Renal cortex interstitium (tissue), 11 donors: ENCODE results near the gene HOXA7. TPM values are rescaled to one million over a fixed set of nuclear protein-coding genes. Genes with fewer than 3 reads are reported as not detected.

Source experiments
- DNase-seq, 11 donors: peaks; one replicate each; pipeline ENCODE4 v3.0.0-alpha.2; 2013; ENCODE audit warnings: low read depth in 9 of 11, low spot score in 4 of 11; ENCODE audit errors: extremely low read depth in 1 of 11
- polyA plus RNA-seq, 3 donors: library from polyadenylated mRNA; unstranded; fragments of 120-200 nt; gene quantifications; one replicate each; pipeline ENCODE4 v1.2.1, GENCODE V29; 2013; ENCODE audit not compliant: insufficient read length in 3 of 3

Gene HOXA7
- polyA plus RNA-seq, 3 donors = 24.3 to 31.7 (median 31.4) TPM

DNA sequence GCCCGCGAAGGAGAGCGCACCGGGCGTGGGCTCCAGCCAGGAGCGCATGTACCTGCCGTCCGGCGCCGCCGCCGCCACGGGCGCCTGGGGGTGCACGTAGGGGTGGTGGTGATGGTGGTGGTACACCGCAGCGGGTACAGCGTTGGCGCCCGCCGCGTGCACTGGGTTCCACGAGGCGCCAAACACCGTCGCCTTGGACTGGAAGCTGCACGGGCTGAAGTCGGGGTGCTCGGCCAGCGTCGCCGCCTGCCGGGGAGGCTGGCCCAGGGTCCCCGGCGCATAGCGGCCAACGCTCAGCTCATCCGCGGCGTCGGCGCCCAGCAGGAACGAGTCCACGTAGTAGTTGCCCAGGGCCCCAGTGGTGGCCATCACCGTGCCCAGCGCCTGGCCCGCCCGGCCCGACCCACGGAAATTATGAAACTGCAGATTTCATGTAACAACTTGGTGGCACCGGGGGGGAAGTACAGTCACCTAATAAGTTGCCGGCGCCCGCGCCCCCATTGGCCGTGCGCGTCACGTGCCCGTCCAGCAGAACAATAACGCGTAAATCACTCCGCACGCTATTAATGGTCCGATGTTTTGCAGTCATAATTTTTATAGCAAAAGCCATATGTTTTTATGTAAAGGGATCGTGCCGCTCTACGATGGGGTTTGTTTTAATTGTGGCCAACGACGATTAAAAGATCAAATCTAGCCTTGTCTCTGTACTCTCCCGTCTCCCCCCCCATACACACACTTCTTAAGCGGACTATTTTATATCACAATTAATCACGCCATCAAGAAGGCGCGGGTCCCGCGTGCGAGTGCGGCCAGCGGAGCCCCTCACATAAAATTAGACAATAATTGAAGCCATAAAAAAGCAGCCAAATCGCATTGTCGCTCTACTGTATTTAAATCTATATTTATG lies 8.9 kb upstream of the HOXA7 start, which contains the start of gene HOXA9:
Gene HOXA9, minus strand, starts transcription at position 449 of the 907 bp plus-strand sequence. Its CDS starts 80 bp downstream, at position 369.
- peak in 10 of 11 donors; percentile 85 to 94 (median 92) for DNase-seq

DNA sequence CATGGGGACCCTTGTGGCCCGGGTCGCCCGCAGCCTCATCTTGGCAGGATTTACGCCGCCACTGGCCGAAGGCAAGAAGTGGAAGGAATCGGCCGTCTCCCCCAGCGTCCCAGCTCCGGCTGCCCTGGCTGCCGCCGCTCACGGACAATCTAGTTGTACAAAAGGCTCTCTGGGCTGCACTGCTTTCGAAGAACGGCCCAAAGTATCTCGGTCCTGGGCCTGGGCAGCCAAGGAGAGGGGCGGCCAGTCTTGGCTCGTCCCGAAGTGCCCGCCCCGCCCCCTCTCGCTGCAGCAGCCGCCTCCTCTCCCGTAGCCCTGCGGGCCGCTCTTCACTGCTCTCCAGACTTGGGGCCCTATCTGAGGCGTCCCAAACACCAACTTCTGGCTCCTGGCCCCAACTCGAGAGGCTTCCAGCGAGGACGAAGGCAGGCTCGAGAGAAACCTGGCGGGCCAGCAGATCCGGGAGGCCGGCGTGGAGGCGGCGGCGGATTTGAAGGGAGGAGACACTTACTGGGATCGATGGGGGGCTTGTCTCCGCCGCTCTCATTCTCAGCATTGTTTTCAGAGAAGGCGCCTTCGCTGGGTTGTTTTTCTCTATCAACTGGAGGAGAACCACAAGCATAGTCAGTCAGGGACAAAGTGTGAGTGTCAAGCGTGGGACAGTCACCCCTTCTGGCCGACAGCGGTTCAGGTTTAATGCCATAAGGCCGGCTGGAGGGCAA lies 8.1 kb upstream of the HOXA7 start:
- no peak for DNase-seq

- DNase-seq = no peak
These were observed 7.5 kb upstream of the HOXA7 start for GRCh38 chr7:27164045-27164366.

DNA sequence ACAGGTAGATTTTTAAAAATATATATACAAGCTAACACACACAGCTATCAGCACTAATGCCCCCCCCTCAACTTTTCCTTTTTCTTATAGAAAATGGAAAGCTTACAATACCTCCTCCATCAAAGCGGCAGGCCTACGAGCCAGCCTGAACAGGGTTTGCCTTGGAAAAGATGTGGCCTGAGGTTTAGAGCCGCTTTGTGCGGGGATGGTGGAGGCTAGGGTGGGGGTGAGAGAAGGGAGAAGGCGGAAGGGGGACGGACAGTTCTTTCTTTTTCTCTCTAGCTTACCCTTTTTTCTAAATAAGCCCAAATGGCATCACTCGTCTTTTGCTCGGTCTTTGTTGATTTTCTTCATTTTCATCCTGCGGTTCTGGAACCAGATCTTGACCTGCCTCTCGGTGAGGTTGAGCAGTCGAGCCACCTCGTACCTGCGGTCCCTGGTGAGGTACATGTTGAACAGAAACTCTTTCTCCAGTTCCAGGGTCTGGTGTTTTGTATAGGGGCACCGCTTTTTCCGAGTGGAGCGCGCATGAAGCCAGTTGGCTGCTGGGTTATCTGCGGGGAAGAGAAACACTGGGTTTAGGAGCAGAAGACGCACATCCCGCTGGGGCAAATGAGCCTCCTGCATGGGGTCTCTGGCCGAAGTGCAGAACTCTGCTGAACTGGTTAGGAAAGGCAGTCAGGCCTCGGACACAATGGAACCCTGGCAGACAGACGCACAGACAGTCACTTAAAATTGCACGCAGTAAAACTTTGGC lies 7.0 kb upstream of the HOXA7 start:
- DNase-seq = no peak

- no peak for DNase-seq
These were observed 6.2 kb upstream of the HOXA7 start for GRCh38 chr7:27162561-27163287.

GRCh38 chr7:27161721-27162560 lies 5.5 kb upstream of the HOXA7 start:
- no peak for DNase-seq

DNA sequence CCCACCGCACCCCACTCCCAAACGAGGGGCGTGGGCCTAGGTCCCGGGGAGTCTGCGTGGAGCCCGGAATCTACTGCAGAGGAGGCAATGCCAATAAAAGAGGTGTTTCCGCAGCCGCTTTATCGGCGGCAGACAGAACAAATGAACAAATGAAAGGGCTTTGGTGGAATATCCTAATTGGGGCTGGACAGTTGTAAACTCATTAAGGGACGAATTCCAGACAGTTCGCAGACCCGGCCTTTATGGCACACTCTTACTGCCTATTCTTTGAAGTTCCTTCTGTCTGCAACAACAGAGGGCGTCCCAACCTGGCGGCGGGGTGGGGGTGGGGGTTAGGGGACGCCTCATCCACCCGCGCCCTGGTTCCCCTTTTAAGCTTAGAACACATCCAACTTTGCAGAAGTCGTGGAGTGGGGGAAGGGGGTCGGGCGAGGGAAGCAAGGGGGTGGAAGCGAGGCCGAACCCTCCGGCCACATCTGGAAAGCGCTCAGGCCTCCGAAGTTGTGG lies 4.8 kb upstream of the HOXA7 start:
- no peak for DNase-seq

GRCh38 chr7:27160546-27161213 lies 4.2 kb upstream of the HOXA7 start:
- peak in 9 of 11 donors; percentile 88 to 94 (median 91) for DNase-seq

GRCh38 chr7:27160145-27160545 lies 3.7 kb upstream of the HOXA7 start:
- no peak for DNase-seq

- no peak for DNase-seq
These were observed 3.0 kb upstream of the HOXA7 start for GRCh38 chr7:27159266-27160144.

- DNase-seq = no peak
These were observed 2.2 kb upstream of the HOXA7 start for GRCh38 chr7:27158436-27159265.

GRCh38 chr7:27157702-27158431 lies 1.4 kb upstream of the HOXA7 start:
- peak in 1 of 11 donors; percentile 75 for DNase-seq

DNA sequence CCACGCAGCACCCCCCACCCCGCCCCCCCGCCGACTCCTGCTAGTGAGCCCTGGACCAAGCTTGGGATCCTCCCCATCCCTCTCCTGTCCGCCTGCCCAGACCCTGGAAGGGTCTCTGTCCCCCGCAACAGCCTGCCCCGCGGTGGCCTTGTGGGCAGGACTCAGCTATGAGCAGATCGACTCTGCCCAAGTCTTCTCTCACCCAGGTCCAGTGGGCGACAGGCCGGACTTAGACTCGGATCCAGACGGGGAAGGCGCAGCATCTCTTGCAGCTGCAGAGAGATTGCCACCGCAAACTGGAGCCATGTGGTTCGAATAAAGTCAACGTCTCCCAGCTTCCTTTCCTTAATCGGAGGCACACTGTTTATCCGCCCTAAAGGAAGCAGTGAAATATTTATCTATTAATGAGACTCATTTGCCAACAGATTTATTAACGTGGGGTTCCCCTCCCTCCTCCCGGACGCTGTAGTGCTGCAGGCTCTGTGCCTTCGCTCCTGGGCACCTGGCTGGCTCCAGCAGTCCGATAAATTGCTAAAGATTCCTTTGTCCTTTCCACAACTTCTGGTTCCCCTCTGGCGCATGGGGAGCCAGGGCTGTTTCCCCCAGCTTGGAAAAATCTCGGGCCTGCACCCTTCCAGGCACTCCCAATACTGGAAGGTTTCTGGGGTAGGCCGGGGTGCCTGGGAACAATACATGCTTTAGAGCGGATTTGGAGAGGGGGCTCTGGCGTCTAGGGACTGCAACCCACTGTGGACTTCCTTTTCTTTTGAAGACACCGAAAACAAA lies 634 bp upstream of the HOXA7 start:
- DNase-seq = no peak

GRCh38 chr7:27155816-27156507 lies 513 bp downstream of the HOXA7 start:
- DNase-seq = no peak
